Pancreas (tissue), 10 donors: Measurements from ENCODE around the gene RPL23. TPM values are rescaled to one million over a fixed set of nuclear protein-coding genes. Genes with fewer than 3 reads are reported as not detected.

Experiments used
- ATAC-seq, 4 donors: fragments of 200-7000 bp; cut with Tn5 transposase; one replicate each; pipeline versions ENCODE4 v1.8.0 to v1.9.1; 2020; ENCODE audit warnings: mild to moderate bottlenecking in 4 of 4, moderate library complexity in 4 of 4
- DNase-seq, 6 donors: peaks; one replicate each; pipeline ENCODE4 v3.0.0-alpha.2; 2020
- FAIRE-seq: peaks from 2 replicates; lab custom pipeline; 2012; peaks lifted over from hg19 to GRCh38; lab: Jason Lieb, UNC
- H3K27ac ChIP-seq, 4 donors: fragments of 200-600 bp; sonication (generic); 1 replicate in 3 of 4; 2 replicates in 1 of 4; pipeline versions ENCODE4 v1.5.0 to v1.8.0; 2020
- H3K27me3 ChIP-seq, 4 donors: fragments of 200-600 bp; one replicate each; pipeline ENCODE4 v1.8.0; 2021
- H3K36me3 ChIP-seq, 3 donors: fragments of 200-600 bp; sonication (generic) in 1 of 3; one replicate each; pipeline versions ENCODE4 v1.5.0 to v1.8.0; 2020 to 2021
- H3K4me1 ChIP-seq, 3 donors: fragments of 200-600 bp; one replicate each; pipeline ENCODE4 v1.8.0; 2021
- H3K4me3 ChIP-seq, 4 donors: fragments of 200-600 bp; sonication (generic) in 2 of 4; one replicate each; pipeline versions ENCODE4 v1.5.0 to v1.8.0; 2020 to 2021
- H3K9me3 ChIP-seq, 4 donors: fragments of 200-600 bp; one replicate each; pipeline ENCODE4 v1.8.0; 2021
- CTCF ChIP-seq, 4 donors: fragments of 200-600 bp; sonication (generic) in 3 of 4; IDR thresholded peaks; one replicate each; pipeline versions ENCODE4 v1.5.0 to v1.8.0; 2021; ENCODE audit warnings: antibody characterized with exemption in 4 of 4
- WGBS, 2 donors: extraction: QIAGEN DNeasy Blood & Tissue Kit; methylation state at CpG; one replicate each; pipeline ENCODE4 v1.1.7; 2013; 5-methylcytosine and 5-hydroxymethylcytosine counted together
- intact Hi-C, 3 donors: fragments of 100-400 bp; cut with DNase I; formaldehyde crosslinking; loops; one replicate each; pipeline versions ENCODE4 v1.11.1 to v1.14.2; 2022
- polyA plus RNA-seq, 2 donors: library from polyadenylated mRNA; stranded (reverse); fragments of 200-250 nt; gene quantifications; one replicate each; pipeline ENCODE4 v1.2.3, GENCODE V29; 2013
- total RNA-seq, 6 donors: library from RNA; stranded (reverse); fragmentation: NEBNext Ultra II Directional in 4 of 6; extraction: Animal tissue kit (Norgen Biotek cat#: 25700) in 4 of 6; gene quantifications; one replicate each; pipeline versions ENCODE4 v1.2.1 to v1.2.4, GENCODE V29; 2021 to 2023
- donor health status: healthy with polysubstance abuse.
- donor health status: DM: no; HTN: no; CAD: no; lungs with moderate emphysema.
- donor health status: DM: no; HTN: no; CAD: no.
- donor health status: control.
- donor health status: control.
- donor health status: Bipolar disorder and iron deficiency.
- donor health status: DM: yes; HTN: yes; CAD: no.
- donor health status: DM: no; HTN: no; CAD: no.
- donor health status: DM: no; HTN: no; CAD: no.
- donor health status: DM: yes; HTN: yes; CAD: no.

Gene RPL23
- total and polyA plus RNA-seq, 8 donors = 569 to 1,507 (median 845) TPM

- Histone ChIP-seq H3K27me3 (no peaks in the 10 kb centered on the region), H3K4me3 (peak overlapping the region in 1 of 4 donors; percentile 60), H3K36me3 (peaks cover 0 to 22% (median 7%) of the 10 kb centered on the region in 3 donors), H3K27ac (no peak overlapping the region), H3K9me3 (no peaks in the 10 kb centered on the region), H3K4me1 (peaks cover 10 to 16% (median 14%) of the 10 kb centered on the region in 3 donors)
- intact Hi-C loops = no loop called here
- TF ChIP-seq CTCF (IDR thresholded peaks at IDR 0.05) = no peak
- WGBS, 2 donors = 62 to 63% methylated on average over 7 of the region's 7 CpGs
- no peak for ATAC-seq
- no peak for DNase-seq
- no peak for FAIRE-seq
Measured at GRCh38 chr17:38850374-38850773, 3.1 kb downstream of the RPL23 start.

DNA sequence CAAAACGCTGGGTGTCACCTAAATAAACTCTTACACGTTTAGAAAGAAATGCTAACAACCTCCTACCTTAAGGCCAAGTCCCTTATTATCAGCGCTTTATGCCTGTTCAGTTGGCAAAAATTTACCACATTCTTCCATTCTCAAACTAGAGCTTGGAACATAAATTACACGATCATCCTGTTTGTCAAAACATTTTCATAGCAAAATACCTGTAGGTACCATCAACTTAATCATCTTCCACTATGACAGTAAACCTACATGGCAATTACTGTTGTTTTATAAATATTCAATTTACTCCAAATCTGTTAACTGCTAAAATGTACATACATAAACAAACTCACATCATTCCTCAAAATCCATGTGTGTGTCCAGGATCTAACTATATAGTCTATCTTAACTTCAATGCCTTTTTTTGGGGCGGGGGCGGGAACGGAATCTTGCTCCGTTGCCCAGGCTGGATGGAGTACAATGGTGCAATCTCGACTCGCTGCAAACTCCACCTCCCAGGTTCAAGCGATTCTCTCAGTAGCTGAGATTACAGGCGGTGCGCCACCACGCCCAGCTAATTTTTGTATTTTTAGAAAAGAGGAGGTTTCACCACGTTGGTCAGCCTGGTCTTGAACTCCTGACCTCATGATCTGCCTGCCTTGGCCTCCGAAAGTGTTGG lies 4.4 kb downstream of the RPL23 start:
- no peak for FAIRE-seq
- H3K36me3 ChIP-seq = peaks cover 0 to 22% (median 7%) of the 10 kb centered on the region in 3 donors
- intact Hi-C loops = no loop called here
- H3K27ac ChIP-seq = no peak overlapping the region
- H3K4me3 ChIP-seq = no peak overlapping the region
- H3K4me1 ChIP-seq = peaks cover 10 to 16% (median 14%) of the 10 kb centered on the region in 3 donors
- H3K27me3 ChIP-seq = no peaks in the 10 kb centered on the region
- no peak for ATAC-seq
- 80 to 86% methylated on average over 16 of the region's 16 CpGs for WGBS, 2 donors
- H3K9me3 ChIP-seq = no peaks in the 10 kb centered on the region
- DNase-seq = no peak
- no peak for TF ChIP-seq CTCF (IDR thresholded peaks at IDR 0.05)

GRCh38 chr17:38848557-38848891 lies 5.0 kb downstream of the RPL23 start:
- intact Hi-C loops = no loop called here
- WGBS, 2 donors = 89 to 97% methylated on average over 1 of the region's 1 CpG
- Histone ChIP-seq H3K9me3 (no peaks in the 10 kb centered on the region), H3K27ac (no peak overlapping the region), H3K4me3 (no peak overlapping the region), H3K36me3 (peaks cover 0 to 22% (median 7%) of the 10 kb centered on the region in 3 donors), H3K27me3 (no peaks in the 10 kb centered on the region), H3K4me1 (peaks cover 10 to 16% (median 14%) of the 10 kb centered on the region in 3 donors)
- FAIRE-seq = no peak
- no peak for DNase-seq
- ATAC-seq = no peak
- no peak for TF ChIP-seq CTCF (IDR thresholded peaks at IDR 0.05)

DNA sequence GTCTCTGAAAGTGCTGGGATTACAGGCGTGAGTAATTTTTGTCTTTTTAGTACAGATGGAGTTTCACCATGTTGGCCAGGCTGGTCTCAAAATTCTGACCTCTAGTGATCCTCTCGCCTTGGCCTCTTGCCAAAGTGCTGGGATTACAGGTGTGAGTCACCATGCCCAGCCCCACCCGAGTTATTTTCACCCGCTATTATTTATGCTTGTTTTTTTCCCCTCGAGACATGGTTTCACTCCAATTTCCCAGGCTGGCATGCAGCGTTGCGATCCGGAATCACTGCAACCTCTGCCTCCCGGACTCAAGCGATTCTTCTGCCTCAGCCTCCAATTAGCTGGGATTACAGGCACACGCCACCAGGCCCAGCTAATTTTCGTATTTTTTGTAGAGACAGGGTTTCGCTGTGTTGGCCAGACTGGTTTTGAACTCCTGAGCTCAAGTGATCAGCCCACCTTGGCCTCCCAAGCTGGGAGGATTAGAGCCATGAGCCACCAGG lies 9.2 kb downstream of the RPL23 start:
- H3K9me3 ChIP-seq = no peaks in the 10 kb centered on the region
- no peaks in the 10 kb centered on the region for H3K4me1 ChIP-seq
- H3K36me3 ChIP-seq = peaks cover 0 to 14% (median under 1%) of the 10 kb centered on the region in 3 donors
- intact Hi-C loops = no loop called here
- no peak overlapping the region for H3K27ac ChIP-seq
- DNase-seq (peak in 2 of 6 donors; percentile 56 to 67), ATAC-seq (peak in 1 of 4 donors; percentile 15), FAIRE-seq (no peak)
- TF ChIP-seq CTCF (IDR thresholded peaks at IDR 0.05) = no peak
- WGBS, 2 donors = 68 to 72% methylated on average over 13 of the region's 13 CpGs
- H3K27me3 ChIP-seq = no peaks in the 10 kb centered on the region
- no peak overlapping the region for H3K4me3 ChIP-seq

GRCh38 chr17:38825762-38826247 lies 27.7 kb downstream of the RPL23 start:
- DNase-seq (peak in 1 of 6 donors; percentile 21), ATAC-seq (no peak), FAIRE-seq (no peak)
- TF ChIP-seq CTCF (IDR thresholded peaks at IDR 0.05) = no peak
- peak overlapping the region; percentile 92 to 98 (median 96) for H3K27ac ChIP-seq
- WGBS, 2 donors = 81 to 84% methylated on average over 17 of the region's 17 CpGs
- H3K4me1 ChIP-seq = peaks cover 0 to 12% (median 5%) of the 10 kb centered on the region in 3 donors
- no peaks in the 10 kb centered on the region for H3K9me3 ChIP-seq
- H3K4me3 ChIP-seq = peak overlapping the region in 3 of 4 donors; percentile 67 to 86 (median 75)
- no peaks in the 10 kb centered on the region for H3K27me3 ChIP-seq
- intact Hi-C loops = no loop called here
- H3K36me3 ChIP-seq = peaks cover 0 to 6% (median 0%) of the 10 kb centered on the region in 3 donors
